Endothelial cell of umbilical vein (primary cell): ENCODE measurements around the gene PALM.

Source experiments
- CTCF ChIP-seq, 2 donors: IDR thresholded peaks; 1 replicate in 1 of 2; 2 replicates in 1 of 2; pipeline ENCODE4 v1.5.1; 2011; ENCODE audit warnings: low read length in 2 of 2, mild to moderate bottlenecking in 2 of 2, moderate library complexity in 2 of 2, control low read depth in 1 of 2, inconsistent platforms in 1 of 2, low read depth in 1 of 2; ENCODE audit not compliant: insufficient read depth in 1 of 2; ENCODE audit errors: extremely low read depth in 1 of 2
- EZH2 ChIP-seq: IDR thresholded peaks from 2 replicates; pipeline ENCODE4 v1.6.1; 2012; ENCODE audit warnings: borderline replicate concordance, low read depth, mild to moderate bottlenecking, moderate library complexity, low read length, inconsistent platforms; ENCODE audit not compliant: severe bottlenecking
- FOS ChIP-seq: IDR thresholded peaks from 2 replicates; pipeline ENCODE4 v1.6.1; 2011; ENCODE audit warnings: mild to moderate bottlenecking, low read length, moderate library complexity, borderline replicate concordance; ENCODE audit not compliant: insufficient read depth
- GATA2 ChIP-seq: IDR thresholded peaks from 2 replicates; pipeline ENCODE4 v1.7.0; 2011; ENCODE audit warnings: low read depth, mild to moderate bottlenecking, moderate library complexity, mixed read lengths, low read length; ENCODE audit not compliant: insufficient read length, insufficient read depth
- JUN ChIP-seq: IDR thresholded peaks from 2 replicates; pipeline ENCODE4 v1.6.1; 2011; ENCODE audit warnings: borderline replicate concordance, low read depth; ENCODE audit not compliant: insufficient read length, insufficient read depth
- MAX ChIP-seq: IDR thresholded peaks from 2 replicates; pipeline ENCODE4 v1.6.1; 2011; ENCODE audit not compliant: insufficient read depth, insufficient read length
- MYC ChIP-seq: IDR thresholded peaks from one replicate; pipeline ENCODE4 v1.6.1; 2011; ENCODE audit warnings: mild to moderate bottlenecking, low read depth, low read length
- POLR2A ChIP-seq: IDR thresholded peaks from 2 replicates; pipeline ENCODE4 v1.6.1; 2012; ENCODE audit warnings: low read depth, mild to moderate bottlenecking, control low read depth, low read length
- POLR2AphosphoS5 ChIP-seq: IDR thresholded peaks from 2 replicates; pipeline ENCODE4 v1.6.1; 2012; ENCODE audit warnings: low read depth, mild to moderate bottlenecking, control low read depth, low read length, moderate library complexity; ENCODE audit not compliant: insufficient read depth

GRCh38 chr19:662962-663681 is 45.6 kb upstream of the PALM start, which contains the start of gene RNF126:
- no peak for TF ChIP-seq CTCF (IDR thresholded peaks at IDR 0.05; ENCODE audit: extremely low read depth in 1 of 2, insufficient read depth in 1 of 2, low read depth in 1 of 2, low read length in 2 of 2)
- TF ChIP-seq EZH2 = no peak
- TF ChIP-seq GATA2 = no peak
- TF ChIP-seq POLR2AphosphoS5 = peak; percentile 84
- peak; percentile 88 for TF ChIP-seq POLR2A
- no peak for TF ChIP-seq JUN
- TF ChIP-seq MAX = no peak
- TF ChIP-seq FOS = no peak
- no peak for TF ChIP-seq MYC
